DMS 273 treated with DMSO at 0.1 percent for 48 hours (cell line): Measurements from ENCODE around the gene TNFSF4.
"Not testable (repeated sequence)": the region's sequence is repeated elsewhere in the genome, so short reads cannot be mapped to it uniquely, and the experiment has no call there.

Experiments used
- DNase-seq: peaks from one replicate; lab custom pipeline; 2025; lab: John Stamatoyannopoulos, UW

TNFSF4 gene

GRCh38 chr1:173206816-173207568 lies at the start of gene TNFSF4:
Gene TNFSF4 (minus strand): TSS chr1:173207331. CDS start chr1:173207176, 155 bp downstream.
- DNase-seq: no peak

GRCh38 chr1:173255214-173255813 lies 48.2 kb upstream of the TNFSF4 start:
- no peak for DNase-seq

GRCh38 chr1:173253046-173253445 lies 45.9 kb upstream of the TNFSF4 start:
- no peak for DNase-seq

- DNase-seq: no peak
Measured at GRCh38 chr1:173249349-173249748, 42.2 kb upstream of the TNFSF4 start.

GRCh38 chr1:173248247-173248940 lies 41.3 kb upstream of the TNFSF4 start:
- no peak for DNase-seq

GRCh38 chr1:173245892-173246291 lies 38.8 kb upstream of the TNFSF4 start:
- no peak for DNase-seq

- DNase-seq: no peak
Measured at GRCh38 chr1:173243300-173243699, 36.2 kb upstream of the TNFSF4 start.

GRCh38 chr1:173241528-173242347 lies 34.6 kb upstream of the TNFSF4 start:
- no peak for DNase-seq

- no peak for DNase-seq
Measured at GRCh38 chr1:173240609-173241008, 33.5 kb upstream of the TNFSF4 start.

- DNase-seq: no peak
Measured at GRCh38 chr1:173239058-173239457, 31.9 kb upstream of the TNFSF4 start.

- no peak for DNase-seq
Measured at GRCh38 chr1:173234899-173235298, 27.8 kb upstream of the TNFSF4 start.

- DNase-seq: not testable (repeated sequence)
Measured at GRCh38 chr1:173234434-173234833, 27.3 kb upstream of the TNFSF4 start.

GRCh38 chr1:173229031-173229430 lies 21.9 kb upstream of the TNFSF4 start:
- DNase-seq: not testable (repeated sequence)

- no peak for DNase-seq
Measured at GRCh38 chr1:173224949-173225348, 17.8 kb upstream of the TNFSF4 start.

- DNase-seq: no peak
Measured at GRCh38 chr1:173224280-173224892, 17.3 kb upstream of the TNFSF4 start.

GRCh38 chr1:173223031-173223380 lies 15.9 kb upstream of the TNFSF4 start:
- no peak for DNase-seq

GRCh38 chr1:173222149-173223030 lies 15.3 kb upstream of the TNFSF4 start:
- no peak for DNase-seq

GRCh38 chr1:173220157-173220556 lies 13.0 kb upstream of the TNFSF4 start:
- DNase-seq: no peak

- no peak for DNase-seq
Measured at GRCh38 chr1:173213665-173214064, 6.5 kb upstream of the TNFSF4 start.

- no peak for DNase-seq
Measured at GRCh38 chr1:173212952-173213491, 5.9 kb upstream of the TNFSF4 start.
